ENCODE measurements around the gene PTCH2.

The PTCH2 gene

GRCh38 chr1:44842862-44843655 lies at the start of gene PTCH2:
TSS of gene PTCH2 (minus strand) at chr1:44843253. CDS start at chr1:44842932, 321 bp downstream.
- DNase-seq (ENCODE audit: insufficient read length, low spot score) (peak; percentile 83), FAIRE-seq (no peak)

- FAIRE-seq, result no peak
- no peak for DNase-seq (ENCODE audit: insufficient read length, low spot score)
These were observed 47.0 kb upstream of the PTCH2 start for GRCh38 chr1:44890007-44890406.

- FAIRE-seq (no peak), DNase-seq (ENCODE audit: insufficient read length, low spot score) (no peak)
These were observed 42.4 kb upstream of the PTCH2 start for GRCh38 chr1:44885406-44885805.

- DNase-seq (ENCODE audit: insufficient read length, low spot score) (no peak), FAIRE-seq (no peak)
These were observed 41.7 kb upstream of the PTCH2 start for GRCh38 chr1:44884746-44885145.

- DNase-seq (ENCODE audit: insufficient read length, low spot score), result no peak
- no peak for FAIRE-seq
These were observed 38.1 kb upstream of the PTCH2 start for GRCh38 chr1:44881011-44881632.

- no peak for FAIRE-seq
- DNase-seq (ENCODE audit: insufficient read length, low spot score), result no peak
These were observed 31.1 kb upstream of the PTCH2 start for GRCh38 chr1:44874155-44874554.

GRCh38 chr1:44870096-44870495 lies 27.0 kb upstream of the PTCH2 start:
- no peak for FAIRE-seq
- DNase-seq (ENCODE audit: insufficient read length, low spot score), result no peak

- no peak for DNase-seq (ENCODE audit: insufficient read length, low spot score)
- FAIRE-seq, result no peak
These were observed 24.7 kb upstream of the PTCH2 start for GRCh38 chr1:44867801-44868200.

- DNase-seq (ENCODE audit: insufficient read length, low spot score) (no peak), FAIRE-seq (no peak)
These were observed 19.9 kb upstream of the PTCH2 start for GRCh38 chr1:44862829-44863401.

GRCh38 chr1:44860891-44861425 lies 17.9 kb upstream of the PTCH2 start:
- FAIRE-seq (no peak), DNase-seq (ENCODE audit: insufficient read length, low spot score) (no peak)

- FAIRE-seq (no peak), DNase-seq (ENCODE audit: insufficient read length, low spot score) (no peak)
These were observed 17.3 kb upstream of the PTCH2 start for GRCh38 chr1:44860331-44860730.

- DNase-seq (ENCODE audit: insufficient read length, low spot score), result no peak
- FAIRE-seq, result no peak
These were observed 14.4 kb upstream of the PTCH2 start for GRCh38 chr1:44857446-44857845.

- FAIRE-seq, result no peak
- DNase-seq (ENCODE audit: insufficient read length, low spot score), result no peak
These were observed 12.7 kb upstream of the PTCH2 start for GRCh38 chr1:44855742-44856141.

- no peak for DNase-seq (ENCODE audit: insufficient read length, low spot score)
- FAIRE-seq, result no peak
These were observed 11.9 kb upstream of the PTCH2 start for GRCh38 chr1:44854970-44855369.

- FAIRE-seq (no peak), DNase-seq (ENCODE audit: insufficient read length, low spot score) (no peak)
These were observed 10.1 kb upstream of the PTCH2 start for GRCh38 chr1:44853201-44853600.

- no peak for DNase-seq (ENCODE audit: insufficient read length, low spot score)
- FAIRE-seq, result no peak
These were observed 8.3 kb upstream of the PTCH2 start for GRCh38 chr1:44851308-44851707.

GRCh38 chr1:44849575-44850132 lies 6.6 kb upstream of the PTCH2 start:
- no peak for DNase-seq (ENCODE audit: insufficient read length, low spot score)
- no peak for FAIRE-seq

- FAIRE-seq (no peak), DNase-seq (ENCODE audit: insufficient read length, low spot score) (no peak)
These were observed 5.6 kb upstream of the PTCH2 start for GRCh38 chr1:44848456-44849181.

- DNase-seq (ENCODE audit: insufficient read length, low spot score), result no peak
- no peak for FAIRE-seq
These were observed 4.8 kb upstream of the PTCH2 start for GRCh38 chr1:44847845-44848244.

GRCh38 chr1:44846985-44847384 lies 3.9 kb upstream of the PTCH2 start:
- DNase-seq (ENCODE audit: insufficient read length, low spot score), result no peak
- FAIRE-seq, result no peak

GRCh38 chr1:44842486-44842861 lies 579 bp downstream of the PTCH2 start:
- FAIRE-seq (no peak), DNase-seq (ENCODE audit: insufficient read length, low spot score) (no peak)

Measured in HTR-8/SVneo (cell line).